GM18867 (cell line): ENCODE results near the gene DUOXA1.
"Not testable (repeated sequence)": the region's sequence is repeated elsewhere in the genome, so short reads cannot be mapped to it uniquely, and the experiment has no call there.

Experiments used
- ATAC-seq: cut with Tn5 transposase; IDR thresholded peaks from one replicate; pipeline ENCODE4 v1.9.1; 2021; ENCODE audit warnings: mild to moderate bottlenecking, moderate library complexity; ENCODE audit not compliant: unreplicated experiment

DUOXA1 gene

GRCh38 chr15:45093013-45093412, 36.7 kb downstream of the DUOXA1 start:
- no peak for ATAC-seq

GRCh38 chr15:45091576-45091975, 38.1 kb downstream of the DUOXA1 start:
- ATAC-seq, result no peak

- no peak for ATAC-seq
Measured at GRCh38 chr15:45091161-45091560, 38.5 kb downstream of the DUOXA1 start.

GRCh38 chr15:45089712-45090373, 39.8 kb downstream of the DUOXA1 start:
- no peak for ATAC-seq

DNA sequence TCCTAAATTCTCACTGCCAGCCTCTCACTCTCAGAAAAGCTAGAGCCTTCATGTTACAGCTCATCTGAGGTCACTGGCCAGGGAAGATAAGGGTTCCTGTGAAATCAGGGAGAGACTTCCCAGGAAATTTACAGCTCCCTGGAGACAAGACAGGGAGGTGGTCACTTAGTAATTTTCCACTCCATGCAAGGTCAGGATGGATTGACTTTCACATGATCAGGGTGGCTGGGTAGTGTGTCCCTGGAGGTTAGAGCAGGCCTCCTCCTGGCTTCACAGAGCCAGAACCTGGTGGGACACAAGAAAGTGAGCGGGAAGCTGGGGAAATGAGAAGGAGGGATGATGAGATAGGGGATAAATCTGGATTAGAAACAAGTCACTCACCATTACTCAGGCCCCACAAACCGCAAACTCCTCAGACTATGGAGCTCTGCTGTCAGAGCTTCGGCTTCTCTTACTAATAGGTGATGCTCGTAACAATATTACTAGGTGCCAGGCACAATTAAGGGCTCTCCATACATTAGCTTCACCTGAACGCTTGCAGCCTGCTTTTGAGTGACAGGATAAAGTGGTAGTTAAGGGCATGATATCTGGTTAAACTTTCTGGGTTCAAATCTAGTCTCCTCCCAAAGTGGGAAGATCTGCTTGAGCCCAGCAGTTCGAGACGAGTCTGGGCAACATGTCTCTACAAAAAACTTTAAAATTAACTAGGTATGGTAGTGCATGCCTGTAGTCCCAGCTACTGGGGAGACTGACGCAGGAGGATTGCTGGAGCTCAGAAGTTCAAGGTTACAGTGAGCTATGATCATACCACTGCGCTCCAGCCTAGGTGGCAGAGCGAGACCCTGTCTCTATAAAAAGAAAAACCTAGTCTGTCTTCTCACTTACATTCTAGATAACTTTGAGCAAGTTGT, 40.6 kb downstream of the DUOXA1 start:
- ATAC-seq, result no peak

GRCh38 chr15:45087513-45087912, 42.2 kb downstream of the DUOXA1 start:
- no peak for ATAC-seq

- no peak for ATAC-seq
Measured at GRCh38 chr15:45084163-45084562, 45.5 kb downstream of the DUOXA1 start.

- no peak for ATAC-seq
Measured at GRCh38 chr15:45083223-45083622, 46.5 kb downstream of the DUOXA1 start.

DNA sequence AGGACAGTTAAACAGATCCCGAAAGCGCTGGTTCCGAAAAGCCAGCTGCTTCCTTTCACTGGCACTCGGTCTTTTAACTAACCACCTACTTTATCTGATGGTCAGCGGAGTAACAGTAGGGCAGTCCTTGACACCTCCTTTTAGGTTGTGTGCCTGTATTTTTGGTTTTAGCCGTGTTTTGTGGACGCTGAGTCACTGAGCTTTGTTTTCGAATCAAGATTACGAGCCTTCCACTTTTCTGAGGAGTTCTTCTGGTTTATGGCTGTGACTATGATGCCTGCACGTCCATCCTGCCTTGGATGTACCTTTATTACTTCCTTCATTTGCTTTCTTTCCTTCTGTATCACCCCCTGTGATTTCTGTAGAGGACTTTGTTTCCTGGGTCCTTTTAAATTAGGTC, 47.3 kb downstream of the DUOXA1 start:
- ATAC-seq, result not testable (repeated sequence)

DNA sequence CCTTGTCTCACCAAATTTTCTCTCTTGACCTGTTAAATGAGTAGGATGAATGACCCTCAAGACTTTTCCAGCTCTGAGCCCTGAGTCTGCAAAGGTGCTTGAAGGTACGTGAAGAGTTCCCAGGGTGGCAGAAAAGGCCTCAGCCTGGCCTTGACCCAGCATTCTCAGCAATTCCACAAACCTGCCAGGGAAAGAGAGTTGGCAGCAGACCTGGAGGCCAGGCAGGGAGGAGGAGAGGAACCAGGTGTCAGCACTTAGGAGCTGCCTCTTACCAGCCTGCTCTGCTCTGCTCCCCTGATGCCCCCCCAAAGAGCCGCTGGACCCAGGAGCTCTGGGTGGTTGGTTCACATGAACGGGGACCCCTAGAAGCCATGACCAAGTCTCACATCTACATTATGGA, 49.1 kb downstream of the DUOXA1 start:
- not testable (repeated sequence) for ATAC-seq

DNA sequence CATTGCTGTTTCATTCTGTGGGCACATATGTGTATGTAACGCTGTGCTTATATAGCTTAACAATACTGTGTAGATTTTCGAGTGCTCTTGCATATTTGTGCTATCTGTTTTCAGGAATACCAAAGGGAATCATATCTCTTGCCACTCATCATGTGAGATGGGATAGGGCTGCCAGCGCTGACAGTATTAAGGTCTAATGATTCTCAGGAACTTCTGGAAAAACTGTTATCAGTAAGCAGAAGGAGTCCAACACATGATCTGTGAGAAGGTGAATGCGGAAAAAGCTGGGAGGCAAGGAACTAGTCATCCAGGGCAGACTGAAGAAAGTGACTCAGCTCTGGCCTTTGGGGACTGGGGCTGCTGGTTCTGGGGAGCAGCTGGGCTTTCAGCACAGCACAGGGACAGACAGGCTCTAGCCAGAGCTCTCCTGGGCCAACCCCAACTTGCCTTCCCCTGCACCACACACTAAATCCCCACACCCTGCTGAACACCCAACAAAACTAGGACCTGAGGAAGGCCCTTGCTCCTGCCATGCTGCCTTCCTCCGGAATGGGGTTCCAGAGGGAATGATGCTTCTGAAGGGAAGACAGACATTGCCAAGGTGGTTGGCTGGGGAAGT, 49.9 kb downstream of the DUOXA1 start:
- not testable (repeated sequence) for ATAC-seq

DNA sequence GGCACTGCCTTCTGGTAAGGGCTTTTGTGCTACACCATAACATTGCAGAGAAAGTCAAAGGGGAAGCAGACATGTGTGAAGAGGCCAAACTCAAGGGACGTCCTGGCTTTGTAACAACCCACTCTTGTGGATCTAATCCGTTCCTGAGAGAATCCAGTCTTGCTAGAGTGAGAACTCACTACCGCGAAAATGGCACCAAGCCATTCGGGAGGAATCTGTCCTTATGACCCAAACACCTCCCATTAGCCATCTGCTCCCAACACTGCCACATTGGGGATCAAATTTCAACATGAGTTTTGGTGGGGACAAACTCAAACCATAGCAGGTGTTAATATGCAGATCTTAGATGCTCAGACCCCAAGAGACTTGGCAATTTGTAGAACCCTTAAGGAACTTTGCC, 50.5 kb downstream of the DUOXA1 start:
- not testable (repeated sequence) for ATAC-seq

- ATAC-seq, result not testable (repeated sequence)
Measured at GRCh38 chr15:45077391-45077790, 52.3 kb downstream of the DUOXA1 start.

- ATAC-seq, result not testable (repeated sequence)
Measured at GRCh38 chr15:45075440-45076320, 54.0 kb downstream of the DUOXA1 start.

- not testable (repeated sequence) for ATAC-seq
Measured at GRCh38 chr15:45073602-45074001, 56.1 kb downstream of the DUOXA1 start.

GRCh38 chr15:45069942-45070360, 59.7 kb downstream of the DUOXA1 start:
- not testable (repeated sequence) for ATAC-seq
